ENCODE data around the gene ENDOG.
"Not testable (repeated sequence)": the region's sequence is repeated elsewhere in the genome, so short reads cannot be mapped to it uniquely, and the experiment has no call there.

The ENDOG gene

DNA sequence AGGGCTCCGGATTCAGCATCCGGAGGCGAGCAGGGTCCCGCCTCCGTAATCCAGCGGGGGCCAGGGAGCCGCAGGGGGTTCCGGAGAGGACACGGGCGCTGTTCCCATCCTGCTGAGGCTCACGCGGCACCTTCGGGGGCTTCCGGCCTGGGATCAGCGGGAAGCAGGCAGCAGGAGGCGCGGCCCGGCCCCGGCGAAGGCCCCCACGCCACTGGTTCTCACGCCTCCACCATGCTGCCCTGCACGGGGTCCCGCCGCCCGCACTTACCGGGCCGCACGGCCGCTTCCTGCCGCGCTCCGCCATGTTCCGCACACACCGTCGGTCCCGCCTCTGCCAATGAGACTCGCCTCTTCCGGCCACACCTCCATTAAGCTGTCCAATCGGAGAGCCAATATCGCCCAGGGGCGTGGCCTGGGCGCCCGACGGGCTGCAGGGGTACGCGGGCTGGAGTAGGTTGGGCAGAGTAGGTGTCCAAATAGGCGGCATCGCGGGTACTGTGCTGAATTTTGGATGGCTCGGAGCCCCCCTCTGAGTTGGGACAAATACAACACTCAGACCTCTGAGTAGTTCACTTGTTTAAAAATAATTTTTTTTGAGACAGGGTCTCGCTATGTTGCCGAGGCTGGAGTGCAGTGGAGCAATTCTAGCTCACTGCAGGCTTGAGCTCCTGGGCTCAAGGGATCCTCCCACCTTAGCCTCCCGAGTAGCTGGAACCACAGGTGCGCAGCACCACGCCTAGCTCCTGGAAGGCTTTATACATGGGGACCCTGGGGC is 11.4 kb downstream of the ENDOG start, which contains the start of gene SPOUT1:
Gene SPOUT1 (minus strand): TSS at position 318 of the 775 bp plus-strand sequence. CDS start 14 bp downstream, at position 304.
- DNase-seq, result peak; percentile 89 to 90

DNA sequence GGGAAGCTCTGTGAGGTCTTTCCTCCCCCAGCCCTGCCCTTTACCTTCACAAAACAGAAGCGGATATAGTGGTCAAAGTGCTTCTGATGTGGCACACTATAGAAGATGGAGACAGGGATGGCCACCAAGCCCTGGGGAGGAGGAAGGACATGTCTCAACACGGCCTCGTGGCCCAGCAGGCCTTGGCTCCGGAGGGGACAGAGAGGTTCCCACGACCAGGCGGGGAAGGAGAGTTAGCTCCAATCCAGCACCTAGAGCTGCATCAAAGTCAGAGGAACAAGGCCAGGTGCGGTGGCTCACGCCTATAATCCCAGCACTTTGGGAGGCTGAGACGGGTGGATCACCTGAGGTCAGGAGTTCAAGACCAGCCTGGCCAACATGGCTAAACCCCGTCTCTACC is 15.4 kb downstream of the ENDOG start:
- no peak for DNase-seq

DNA sequence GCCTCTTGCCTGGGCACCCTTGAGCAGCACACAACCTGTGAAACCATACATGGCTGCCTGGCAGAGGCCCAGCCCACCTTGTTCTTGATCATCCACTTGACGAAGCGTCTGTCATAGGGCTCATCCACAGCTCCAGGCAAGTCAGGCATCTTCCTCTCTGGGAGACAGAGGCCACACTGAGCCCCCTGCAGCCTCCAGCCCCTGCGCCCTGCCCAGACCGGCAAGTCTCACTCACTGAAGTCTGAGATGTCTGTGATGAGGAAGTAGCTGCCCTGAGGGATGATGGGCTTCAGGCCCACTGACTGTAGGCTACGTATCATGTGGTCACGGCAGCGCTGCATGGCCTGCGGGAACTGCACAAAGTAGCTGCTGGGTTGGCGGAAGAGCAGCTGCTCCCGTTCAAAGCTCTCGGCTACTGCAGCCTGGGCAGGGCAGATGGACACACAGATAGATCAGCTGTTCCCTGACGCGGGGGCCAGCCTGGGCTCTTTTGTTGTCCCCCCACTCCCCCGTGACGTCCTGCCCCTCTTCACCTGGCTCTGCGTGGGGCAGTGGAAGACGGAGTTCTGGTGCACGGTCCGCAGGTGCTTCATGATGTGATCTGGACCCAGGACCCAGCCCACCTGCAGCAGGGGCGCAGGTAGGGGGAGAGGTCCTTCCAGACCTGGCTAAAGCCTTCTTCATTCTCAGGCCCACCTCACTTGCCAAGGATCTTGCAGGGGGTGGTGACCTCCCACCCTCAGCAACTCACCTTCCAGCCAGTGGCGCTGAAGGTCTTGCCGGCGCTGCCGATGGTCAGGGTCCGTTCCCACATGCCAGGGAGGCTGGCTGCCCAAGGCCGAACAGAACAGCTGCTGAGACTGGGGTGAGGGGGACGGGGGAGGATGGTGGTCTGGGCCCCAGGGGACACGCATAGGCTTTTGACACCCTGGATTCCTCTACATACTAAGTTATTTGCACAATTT is 17.2 kb downstream of the ENDOG start:
- no peak for DNase-seq

DNA sequence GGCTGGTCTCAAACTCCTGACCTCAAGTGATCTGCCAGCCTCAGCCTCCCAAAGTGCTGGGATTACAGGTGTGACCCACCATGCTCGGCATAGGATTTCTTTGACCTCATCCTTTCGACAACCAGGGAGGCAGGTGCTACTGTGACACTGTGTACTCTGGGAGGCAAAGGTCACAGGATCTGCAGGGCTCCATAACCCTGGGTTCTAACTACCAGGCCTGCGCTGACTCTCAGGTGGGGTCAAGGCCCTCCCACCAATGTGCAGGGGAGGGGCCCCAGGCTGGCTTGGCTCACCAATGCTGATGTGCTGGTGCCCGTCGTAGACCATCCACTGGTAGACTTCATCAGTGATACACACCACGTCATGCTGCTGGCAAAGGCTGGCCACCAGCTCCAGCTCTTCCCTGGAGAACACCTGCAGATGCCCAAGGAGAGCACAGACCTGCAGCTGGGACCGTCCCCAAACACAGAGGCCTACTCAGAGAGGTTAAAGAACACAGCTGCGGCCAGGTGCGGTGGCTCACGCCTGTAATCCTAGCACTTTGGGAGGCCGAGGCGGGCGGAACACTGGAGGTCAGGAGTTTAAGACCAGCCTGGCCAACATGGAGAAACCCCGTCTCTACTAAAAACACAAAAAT is 18.3 kb downstream of the ENDOG start:
- no peak for DNase-seq

DNA sequence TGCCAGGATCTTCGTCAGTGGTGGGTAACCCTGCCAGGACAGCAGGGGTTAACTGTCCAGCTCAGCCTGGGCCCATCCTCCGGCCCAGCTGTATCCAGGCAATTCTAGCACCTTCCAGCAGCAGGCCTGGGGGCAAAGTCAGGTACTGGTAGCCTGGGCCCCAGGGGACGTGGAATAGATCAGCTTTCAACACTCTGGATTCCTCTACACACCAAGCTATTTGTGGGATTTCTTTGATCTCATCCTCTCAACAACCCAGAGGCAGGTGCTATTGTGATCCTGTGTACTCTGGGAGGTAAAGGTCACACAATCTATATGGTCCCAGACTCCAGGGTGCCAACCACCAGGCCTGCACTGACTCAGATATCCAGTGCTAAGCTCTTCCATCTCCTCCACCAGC is 20.0 kb downstream of the ENDOG start:
- no peak for DNase-seq

DNA sequence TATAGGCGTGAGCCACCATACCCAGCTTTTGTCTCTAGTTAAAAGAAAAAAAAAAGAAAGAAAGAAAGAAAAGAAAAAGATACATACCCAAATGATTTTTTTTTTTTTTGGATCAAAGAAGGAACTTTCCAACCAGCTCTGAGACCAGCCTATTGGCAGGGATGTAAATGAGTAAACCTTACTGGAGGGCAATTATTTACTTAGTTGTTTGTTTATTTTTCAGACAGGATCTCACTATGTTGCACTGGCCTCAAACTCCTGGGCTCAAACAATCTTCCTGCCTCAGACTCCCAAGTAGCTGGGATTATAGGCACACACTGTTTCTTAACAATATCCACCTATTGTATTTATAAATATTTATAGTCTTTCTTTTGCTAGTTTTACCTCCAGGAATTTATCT is 22.2 kb downstream of the ENDOG start:
- DNase-seq, result no peak

DNA sequence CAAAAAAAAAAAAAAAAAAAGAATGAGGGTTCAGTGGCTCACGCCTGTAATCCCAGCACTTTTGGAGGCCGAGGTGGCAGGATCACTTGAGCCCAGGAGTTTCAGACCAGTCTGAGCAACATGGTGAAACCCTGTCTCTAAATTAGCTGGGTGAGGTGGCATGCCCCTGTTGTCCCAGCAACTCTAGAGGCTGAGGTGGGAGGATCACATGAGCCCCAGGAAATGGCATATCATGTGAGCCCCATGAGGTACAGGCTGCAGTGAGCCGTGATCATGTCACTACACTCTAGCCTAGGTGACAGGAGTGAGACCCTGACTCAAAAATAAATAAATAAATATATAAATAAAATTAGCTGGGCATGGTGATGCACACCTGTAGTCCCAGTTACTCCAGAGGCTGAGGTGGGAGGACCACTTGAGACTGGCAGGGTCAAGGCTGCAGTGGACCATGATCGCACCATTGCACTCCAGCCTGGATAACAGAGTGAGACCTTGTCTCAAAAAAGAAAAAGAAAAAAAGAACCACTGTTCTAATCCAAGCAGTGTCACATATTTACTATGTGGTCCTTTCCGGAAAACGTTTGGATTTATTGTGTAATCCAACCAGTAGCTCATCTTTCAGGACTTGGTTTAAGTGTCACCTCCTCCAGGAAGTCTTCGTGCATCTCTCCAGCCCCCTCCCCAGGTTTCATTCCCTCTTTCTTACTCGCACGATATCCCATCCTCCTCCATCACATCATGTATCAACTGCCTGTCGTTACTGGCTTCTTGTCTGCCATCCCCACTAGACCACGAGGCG is 23.6 kb downstream of the ENDOG start:
- no peak for DNase-seq

DNA sequence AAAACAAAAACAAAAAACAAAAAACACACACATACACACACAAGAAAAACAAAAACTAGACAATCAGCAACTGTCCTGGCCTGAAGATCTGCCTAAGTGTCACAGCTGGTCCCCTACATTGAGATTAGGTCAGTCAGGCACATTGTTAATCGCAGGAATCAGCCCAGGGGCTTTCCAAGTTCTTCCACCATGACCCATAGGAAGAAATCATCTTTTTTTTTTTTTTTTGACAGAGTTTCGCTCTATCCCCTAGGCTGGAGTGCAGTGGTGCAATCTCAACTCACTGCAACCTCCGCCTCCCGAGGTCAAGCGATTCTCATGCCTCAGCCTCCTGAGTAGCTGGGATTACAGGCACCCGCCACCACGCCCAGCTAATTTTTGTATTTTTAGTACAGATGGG is 24.9 kb downstream of the ENDOG start:
- not testable (repeated sequence) for DNase-seq

DNA sequence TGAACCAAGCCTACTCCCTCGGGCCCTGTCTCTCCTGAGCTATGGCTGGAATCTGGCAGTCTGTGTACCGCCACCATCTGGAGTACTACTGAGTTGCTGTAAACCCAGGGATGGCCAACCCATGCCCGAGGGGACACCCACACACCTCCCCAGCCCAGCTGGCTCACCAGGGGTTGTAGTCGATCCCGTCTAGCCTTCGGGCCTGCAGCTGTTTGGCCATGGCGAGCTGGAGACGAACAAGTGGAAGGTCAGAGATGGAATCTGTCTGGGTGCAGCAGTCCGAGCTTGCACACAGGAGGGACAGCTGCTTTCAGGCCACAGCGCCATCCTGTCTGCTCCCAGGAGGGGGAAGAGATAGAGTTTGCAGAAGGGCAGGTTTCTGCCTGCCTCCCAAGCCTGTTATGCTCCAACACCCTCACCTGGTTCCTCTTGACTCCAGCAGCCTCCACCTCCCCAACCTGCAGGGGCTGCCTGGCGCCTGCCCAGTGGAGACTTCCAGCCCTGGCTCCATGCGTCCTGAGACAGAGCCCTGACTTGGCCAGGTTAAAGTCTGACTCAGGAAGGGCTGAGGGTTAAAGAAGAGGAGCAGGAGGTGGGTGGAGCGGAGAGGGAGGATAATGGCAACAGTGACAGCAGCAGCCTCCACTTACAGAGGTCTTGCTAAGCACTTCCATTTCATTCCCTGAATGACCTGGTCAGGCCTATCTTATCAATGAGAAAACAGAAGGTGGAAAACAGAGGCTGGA is 27.1 kb downstream of the ENDOG start:
- DNase-seq, result no peak

DNA sequence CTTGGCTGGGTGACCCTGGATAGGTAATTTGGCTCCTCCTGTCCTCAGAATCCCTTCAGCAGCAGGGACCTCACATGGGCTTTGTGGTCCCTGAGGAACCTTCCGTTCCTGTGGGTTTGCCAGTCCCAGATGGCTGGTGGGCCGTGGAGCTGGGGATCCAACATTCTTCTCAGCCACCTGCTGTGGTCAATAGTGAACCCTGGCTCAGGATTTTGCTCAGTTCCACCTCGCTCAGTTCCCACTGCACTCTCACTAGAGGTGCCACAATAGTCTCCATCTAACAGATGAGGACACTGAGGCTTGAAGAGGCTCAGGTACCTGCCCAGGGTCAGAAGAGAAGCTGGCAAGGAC is 28.4 kb downstream of the ENDOG start:
- DNase-seq, result no peak

DNA sequence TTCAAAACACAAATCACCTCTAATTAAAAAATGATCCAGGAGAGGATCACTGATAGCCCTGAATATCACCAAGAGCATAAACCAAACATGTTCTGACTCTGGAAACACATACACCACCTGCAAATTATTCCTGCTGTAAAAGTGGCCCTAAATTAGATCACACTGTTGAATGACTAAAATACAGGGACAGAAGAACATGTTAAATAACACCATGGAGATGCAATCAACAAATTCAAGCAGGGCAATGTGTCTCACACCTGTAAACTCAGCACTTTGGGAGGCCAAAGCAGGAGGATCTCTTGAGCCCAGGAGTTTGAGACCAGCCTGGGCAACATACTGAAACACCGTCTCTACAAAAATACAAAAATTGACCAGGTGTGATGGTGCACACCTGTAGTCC is 29.5 kb downstream of the ENDOG start:
- DNase-seq, result no peak

DNA sequence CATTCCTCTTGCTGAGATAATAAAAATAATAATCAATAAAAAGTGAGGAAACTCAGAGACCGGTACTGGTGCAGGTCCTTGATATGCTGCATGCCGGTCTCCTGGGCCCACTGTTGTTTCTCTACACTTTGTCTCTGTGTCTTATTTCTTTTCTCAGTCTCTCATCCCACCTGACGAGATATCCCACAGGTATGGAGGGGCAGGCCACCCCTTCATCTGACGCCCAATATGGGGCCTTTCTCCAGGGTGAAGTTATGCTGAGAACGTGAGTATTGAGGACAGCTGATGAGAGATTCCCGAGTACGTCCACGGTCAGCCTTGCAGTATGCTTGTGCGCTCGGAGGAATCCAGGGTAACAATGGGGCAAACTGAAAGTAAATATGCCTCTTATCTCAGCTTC is 32.7 kb downstream of the ENDOG start:
- not testable (repeated sequence) for DNase-seq

DNA sequence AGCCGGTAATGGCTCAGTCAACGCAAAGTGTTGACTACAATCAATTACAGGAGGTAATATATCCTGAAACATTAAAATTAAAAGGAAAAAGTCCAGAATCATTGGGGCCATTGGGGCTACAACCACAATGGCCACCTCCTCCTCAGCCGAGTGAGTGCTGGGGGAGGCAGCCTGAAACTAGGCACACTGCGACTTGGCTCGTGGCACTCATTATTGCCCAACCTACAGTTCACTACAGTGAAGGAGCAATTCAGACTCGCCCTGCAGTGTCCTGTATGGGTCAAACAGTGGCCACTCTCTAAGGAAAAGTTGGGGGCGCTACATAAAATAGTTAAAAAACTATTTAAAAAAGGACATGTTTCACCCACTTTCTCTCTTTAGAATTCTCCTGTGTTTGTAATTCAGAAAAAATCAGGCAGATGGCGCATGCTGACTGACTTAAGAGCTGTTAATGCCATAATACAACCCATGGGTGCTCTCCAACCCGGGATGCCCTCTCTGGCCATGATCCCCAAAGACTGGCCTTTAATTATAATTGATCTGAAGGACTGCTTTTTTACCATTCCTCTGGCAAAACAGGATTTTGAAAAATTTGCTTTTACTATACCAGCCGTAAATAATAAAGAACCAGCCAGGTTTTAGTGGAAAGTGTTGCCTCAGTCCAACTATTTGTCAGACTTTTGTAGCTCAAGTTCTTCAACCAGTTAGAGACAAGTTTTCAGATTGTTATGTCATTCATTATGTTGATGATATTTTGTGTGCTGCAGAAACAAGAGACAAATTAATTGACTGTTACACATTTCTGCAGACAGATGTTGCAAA is 33.7 kb downstream of the ENDOG start:
- DNase-seq, result not testable (repeated sequence)

DNA sequence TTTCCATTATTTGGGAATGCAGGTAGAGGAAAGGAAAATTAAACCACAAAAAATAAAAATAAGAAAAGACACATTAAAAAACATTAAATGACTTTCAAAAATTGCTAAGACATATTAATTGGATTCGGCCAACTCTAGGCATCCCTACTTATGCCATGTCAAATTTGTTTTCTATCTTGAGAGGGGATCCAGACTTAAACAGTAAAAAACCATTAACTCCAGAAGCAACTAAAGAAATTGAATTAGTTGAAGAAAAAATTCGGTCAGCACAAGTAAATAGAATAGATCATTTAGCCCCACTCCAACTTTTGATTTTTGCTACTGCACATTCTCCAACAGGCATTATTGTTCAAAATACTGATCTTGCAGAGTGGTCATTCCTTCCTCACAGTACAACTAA is 34.3 kb downstream of the ENDOG start:
- not testable (repeated sequence) for DNase-seq

DNA sequence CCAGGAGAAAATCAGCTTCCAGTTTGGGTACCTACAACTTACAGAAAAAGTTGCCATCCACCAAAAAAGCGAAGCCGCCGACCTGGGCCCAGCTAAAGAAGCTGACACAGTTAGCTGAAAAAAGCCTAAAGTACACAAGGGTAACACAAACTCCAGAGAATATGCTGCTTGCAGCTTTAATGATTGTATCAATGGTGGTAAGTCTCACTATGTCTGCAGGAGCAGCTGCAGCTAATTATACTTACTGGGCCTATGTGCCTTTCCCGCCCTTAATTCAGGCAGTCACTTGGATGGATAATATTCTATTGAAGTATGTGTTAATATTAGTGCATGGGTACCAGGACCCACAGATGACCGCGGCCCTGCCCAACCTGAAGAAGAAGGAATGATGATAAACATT is 36.2 kb downstream of the ENDOG start:
- DNase-seq, result not testable (repeated sequence)

DNA sequence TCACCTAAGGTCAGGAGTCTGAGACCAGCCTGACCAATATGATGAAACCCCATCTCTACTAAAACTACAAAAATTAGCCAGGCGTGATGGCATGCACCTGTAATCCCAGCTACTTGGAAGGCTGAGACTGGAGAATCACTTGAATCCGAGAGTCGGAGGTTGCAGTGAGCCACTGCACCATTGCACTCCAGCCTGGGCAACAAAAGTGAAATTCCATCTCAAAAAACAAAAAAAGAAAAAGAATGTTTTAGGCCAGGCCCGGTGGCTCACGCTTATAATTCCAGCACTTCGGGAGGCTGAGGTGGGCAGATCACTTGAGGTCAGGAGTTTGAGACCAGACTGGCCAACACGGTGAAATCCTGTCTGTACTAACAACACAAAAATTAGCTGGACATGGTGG is 40.2 kb downstream of the ENDOG start:
- DNase-seq, result not testable (repeated sequence)

DNA sequence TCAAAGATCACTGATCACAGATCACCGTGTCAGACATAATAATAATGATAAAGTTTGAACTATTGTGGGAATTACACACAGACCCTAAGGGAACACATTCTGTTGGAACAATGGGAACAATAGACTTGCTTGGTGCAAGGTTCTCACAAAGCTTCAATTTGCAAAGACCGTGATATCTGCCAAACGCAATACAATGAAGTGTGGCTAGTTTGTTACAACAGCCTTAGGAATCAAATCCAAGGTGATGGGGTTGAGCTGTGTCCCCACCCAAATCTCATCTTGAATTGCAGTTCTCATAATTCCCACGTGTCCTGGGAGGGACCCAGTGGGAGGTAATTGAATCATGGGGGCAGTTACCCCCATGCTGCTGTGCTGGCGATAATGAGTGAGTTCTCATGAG is 42.6 kb downstream of the ENDOG start:
- no peak for DNase-seq

DNA sequence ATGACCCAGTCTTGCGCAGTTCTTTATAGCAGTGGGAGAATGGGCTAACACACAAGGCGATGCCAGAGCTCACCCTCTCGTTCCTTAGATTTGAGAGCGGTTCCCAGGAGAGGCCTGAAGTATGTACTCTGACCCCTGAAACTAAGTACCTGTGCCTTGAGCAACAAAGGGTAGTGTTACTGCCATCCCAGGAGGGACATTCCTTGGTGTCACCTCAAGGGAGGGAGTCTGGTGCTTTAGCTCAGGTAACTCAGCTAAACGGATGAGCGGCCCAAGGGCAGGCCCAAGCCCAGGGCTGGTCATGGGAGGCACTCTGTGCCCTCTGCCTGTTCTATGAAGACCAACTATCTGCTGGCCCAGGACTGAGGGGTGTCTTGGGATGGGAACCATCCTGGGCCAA is 43.2 kb downstream of the ENDOG start:
- no peak for DNase-seq

DNA sequence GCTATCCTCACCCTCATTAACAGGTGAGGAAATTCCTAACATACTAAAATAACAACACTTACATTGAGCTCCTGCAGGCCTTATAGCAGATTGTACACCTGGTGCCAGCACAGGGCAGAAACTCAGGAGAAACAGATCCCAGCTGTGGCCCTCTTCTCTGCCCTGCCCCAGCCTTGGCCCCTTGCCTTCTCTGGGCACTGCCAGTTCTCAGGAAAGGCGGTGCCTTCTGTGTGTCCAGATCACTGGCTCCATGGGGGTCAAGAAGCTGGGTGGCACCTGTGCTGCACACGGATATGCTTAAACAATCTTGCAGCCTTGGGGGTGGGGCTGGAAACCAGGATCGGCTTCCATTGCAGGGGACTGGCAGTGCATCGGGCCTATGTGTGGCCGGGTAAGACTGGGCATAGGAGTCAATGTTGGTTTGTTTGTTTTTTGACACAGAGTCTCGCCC is 44.1 kb downstream of the ENDOG start:
- no peak for DNase-seq

DNA sequence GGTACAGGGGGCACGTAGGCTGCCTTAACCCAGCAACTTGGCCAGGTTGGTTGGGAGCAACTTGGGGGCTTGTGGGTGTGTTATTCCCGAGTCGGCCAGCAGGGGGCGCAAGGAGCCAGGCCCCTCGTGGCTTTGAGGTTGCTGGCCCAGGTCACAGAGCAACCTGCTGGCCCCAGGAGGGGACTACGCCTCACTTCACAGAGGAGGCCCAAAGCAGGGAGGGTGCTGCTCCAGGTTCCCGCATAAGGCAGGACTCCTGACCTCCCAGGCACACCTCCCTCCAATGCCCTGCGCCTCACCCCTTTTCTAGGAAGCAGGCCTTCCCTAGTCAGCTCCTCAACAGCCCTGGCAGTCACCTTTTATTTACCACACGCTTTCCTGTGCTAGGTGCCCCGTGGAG is 45.3 kb downstream of the ENDOG start:
- DNase-seq, result peak; percentile 81 to 84

All from activated CD4-positive, alpha-beta T cell treated with anti-CD3 and anti-CD28 coated beads, Interleukin-2, amount 50 U/mL, for 4 hours (primary cell).